Colonic mucosa (tissue), 4 donors: ENCODE results near the gene PRDM4. TPM values are rescaled to one million over a fixed set of nuclear protein-coding genes. Genes with fewer than 3 reads are reported as not detected.

Experiments
- DNase-seq: peaks from one replicate; pipeline ENCODE4 v3.0.0-alpha.2; 2020
- H3K27ac ChIP-seq: fragments of 200-600 bp; one replicate; pipeline ENCODE4 v1.8.0; 2021
- H3K27me3 ChIP-seq: fragments of 200-600 bp; one replicate; pipeline ENCODE4 v1.8.0; 2021
- H3K36me3 ChIP-seq: fragments of 200-600 bp; one replicate; pipeline ENCODE4 v1.8.0; 2021
- H3K4me1 ChIP-seq: fragments of 200-600 bp; one replicate; pipeline ENCODE4 v1.8.0; 2021; ENCODE audit warnings: mild to moderate bottlenecking
- H3K4me3 ChIP-seq: fragments of 200-600 bp; one replicate; pipeline ENCODE4 v1.8.0; 2021
- H3K9ac ChIP-seq, 2 donors: one replicate each; pipeline ENCODE4 v1.7.0; 2013; ENCODE audit warnings: control low read depth in 2 of 2, low read depth in 2 of 2, low read length in 2 of 2
- H3K9me3 ChIP-seq: fragments of 200-600 bp; one replicate; pipeline ENCODE4 v1.8.0; 2021
- intact Hi-C: fragments of 100-400 bp; cut with DNase I; formaldehyde crosslinking; loops from one replicate; pipeline ENCODE4 v1.14.1; 2022
- total RNA-seq, 2 donors: library from RNA; stranded (reverse); fragmentation: NEBNext Ultra II Directional in 1 of 2; extraction: Animal tissue kit (Norgen Biotek cat#: 25700) in 1 of 2; gene quantifications; one replicate each; pipeline ENCODE4 v1.2.1, GENCODE V29; 2021
- TF ChIP-seq, protein P1 (sequence below): fragments of 200-600 bp; IDR thresholded peaks from one replicate; pipeline ENCODE4 v1.8.0; 2022; ENCODE audit warnings: antibody characterized with exemption, mild to moderate bottlenecking
- donor health status: healthy.
- donor health status: DM: no; HTN: no; CAD: no.
- donor health status: DM: no; HTN: no; CAD: no.

PRDM4 gene
- total RNA-seq, 2 donors from 2014 or later, result 32.7 to 36.1 TPM

DNA sequence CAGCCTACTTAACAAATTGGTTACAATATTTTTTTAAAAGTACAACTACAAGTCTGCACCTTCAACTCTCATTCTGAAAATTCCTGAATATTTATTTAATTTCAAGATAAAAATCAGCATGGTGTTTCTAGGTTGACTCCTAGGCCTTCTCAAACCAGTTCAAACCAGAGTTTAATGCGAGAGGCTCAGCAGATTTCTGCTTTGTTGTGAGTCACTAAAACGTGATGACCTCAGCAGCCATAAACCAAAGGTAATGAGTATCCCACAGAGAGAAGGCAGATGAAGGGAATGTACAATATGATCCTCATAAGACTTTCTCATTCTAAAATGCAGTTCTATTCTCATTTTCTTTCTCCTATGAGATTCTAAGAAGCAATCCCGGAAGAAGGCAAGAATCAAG, 1.5 kb downstream of the PRDM4 start:
- peak; percentile 81 for DNase-seq
- H3K9ac ChIP-seq, result peak overlapping the region in 1 of 2 donors; percentile 95
- TF ChIP-seq, protein P1, sequence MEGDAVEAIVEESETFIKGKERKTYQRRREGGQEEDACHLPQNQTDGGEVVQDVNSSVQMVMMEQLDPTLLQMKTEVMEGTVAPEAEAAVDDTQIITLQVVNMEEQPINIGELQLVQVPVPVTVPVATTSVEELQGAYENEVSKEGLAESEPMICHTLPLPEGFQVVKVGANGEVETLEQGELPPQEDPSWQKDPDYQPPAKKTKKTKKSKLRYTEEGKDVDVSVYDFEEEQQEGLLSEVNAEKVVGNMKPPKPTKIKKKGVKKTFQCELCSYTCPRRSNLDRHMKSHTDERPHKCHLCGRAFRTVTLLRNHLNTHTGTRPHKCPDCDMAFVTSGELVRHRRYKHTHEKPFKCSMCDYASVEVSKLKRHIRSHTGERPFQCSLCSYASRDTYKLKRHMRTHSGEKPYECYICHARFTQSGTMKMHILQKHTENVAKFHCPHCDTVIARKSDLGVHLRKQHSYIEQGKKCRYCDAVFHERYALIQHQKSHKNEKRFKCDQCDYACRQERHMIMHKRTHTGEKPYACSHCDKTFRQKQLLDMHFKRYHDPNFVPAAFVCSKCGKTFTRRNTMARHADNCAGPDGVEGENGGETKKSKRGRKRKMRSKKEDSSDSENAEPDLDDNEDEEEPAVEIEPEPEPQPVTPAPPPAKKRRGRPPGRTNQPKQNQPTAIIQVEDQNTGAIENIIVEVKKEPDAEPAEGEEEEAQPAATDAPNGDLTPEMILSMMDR, result no peak
- peak overlapping the region; percentile 82 for H3K4me3 ChIP-seq
- no peaks in the 10 kb centered on the region for H3K9me3 ChIP-seq
- H3K36me3 ChIP-seq, result no peaks in the 10 kb centered on the region
- peak overlapping the region; percentile 72 for H3K27ac ChIP-seq
- no peaks in the 10 kb centered on the region for H3K27me3 ChIP-seq
- H3K4me1 ChIP-seq, result no peaks in the 10 kb centered on the region
- intact Hi-C loops, result loop anchor here (5.0 kb wide), 1 partner anchor 72 kb away; the partner anchor contains the start of gene PWP1

DNA sequence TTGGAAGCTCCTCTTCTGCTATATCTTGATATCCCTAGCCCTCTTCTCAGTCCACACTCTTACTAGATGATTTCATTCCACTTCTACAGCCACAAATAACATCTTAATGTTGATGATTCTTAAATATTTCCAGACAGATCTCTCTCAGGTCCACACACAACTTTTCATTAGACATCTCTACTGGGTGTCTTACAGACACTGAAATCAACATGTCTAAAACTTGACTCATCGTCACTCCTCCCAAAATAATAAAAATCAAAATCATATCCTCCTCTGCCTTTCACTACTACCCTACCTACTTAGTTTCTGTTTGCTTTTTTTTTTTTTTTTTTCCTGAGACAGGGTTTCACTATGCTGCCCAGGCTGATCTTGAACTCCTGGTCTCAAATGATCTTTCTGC, 11.9 kb downstream of the PRDM4 start:
- Histone ChIP-seq H3K36me3 (peaks cover 13% of the 10 kb centered on the region), H3K9ac (no peak overlapping the region), H3K4me3 (no peak overlapping the region), H3K27ac (no peak overlapping the region), H3K9me3 (no peaks in the 10 kb centered on the region), H3K4me1 (no peaks in the 10 kb centered on the region), H3K27me3 (no peaks in the 10 kb centered on the region)
- TF ChIP-seq, protein P1, result no peak
- intact Hi-C loops, result no loop called here
- no peak for DNase-seq

DNA sequence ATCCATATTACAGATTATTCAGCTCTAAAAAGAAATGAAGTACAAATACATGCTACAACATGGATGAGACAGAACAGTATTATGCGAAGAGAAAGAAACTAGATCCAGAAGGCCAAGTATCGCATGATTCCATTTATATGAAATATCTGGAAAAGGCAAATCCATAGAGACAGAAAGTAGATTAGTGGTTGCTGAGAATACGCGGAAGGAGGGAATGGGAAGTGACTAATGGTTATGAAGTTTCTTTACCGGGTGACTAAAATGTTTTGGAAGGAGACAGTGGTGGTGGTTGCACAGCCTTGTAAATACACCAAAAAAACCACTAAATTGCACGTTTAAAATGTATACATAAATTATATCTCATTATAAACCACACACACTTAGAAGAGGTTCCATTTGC, 12.5 kb downstream of the PRDM4 start:
- Histone ChIP-seq H3K4me1 (no peaks in the 10 kb centered on the region), H3K4me3 (no peak overlapping the region), H3K27me3 (no peaks in the 10 kb centered on the region), H3K27ac (no peak overlapping the region), H3K9ac (no peak overlapping the region), H3K36me3 (peaks cover 15% of the 10 kb centered on the region), H3K9me3 (no peaks in the 10 kb centered on the region)
- no peak for DNase-seq
- intact Hi-C loops, result no loop called here
- TF ChIP-seq, protein P1, result no peak

GRCh38 chr12:107736914-107737313, 24.0 kb downstream of the PRDM4 start:
- intact Hi-C loops, result loop anchor here (5.0 kb wide), 1 partner anchor 35 kb away; no protein-coding TSS in a partner anchor
- TF ChIP-seq, protein P1, result no peak
- no peak for DNase-seq
- Histone ChIP-seq H3K36me3 (peaks cover 49% of the 10 kb centered on the region), H3K27me3 (no peaks in the 10 kb centered on the region), H3K9ac (no peak overlapping the region), H3K4me3 (no peak overlapping the region), H3K9me3 (no peaks in the 10 kb centered on the region), H3K27ac (no peak overlapping the region), H3K4me1 (no peaks in the 10 kb centered on the region)

DNA sequence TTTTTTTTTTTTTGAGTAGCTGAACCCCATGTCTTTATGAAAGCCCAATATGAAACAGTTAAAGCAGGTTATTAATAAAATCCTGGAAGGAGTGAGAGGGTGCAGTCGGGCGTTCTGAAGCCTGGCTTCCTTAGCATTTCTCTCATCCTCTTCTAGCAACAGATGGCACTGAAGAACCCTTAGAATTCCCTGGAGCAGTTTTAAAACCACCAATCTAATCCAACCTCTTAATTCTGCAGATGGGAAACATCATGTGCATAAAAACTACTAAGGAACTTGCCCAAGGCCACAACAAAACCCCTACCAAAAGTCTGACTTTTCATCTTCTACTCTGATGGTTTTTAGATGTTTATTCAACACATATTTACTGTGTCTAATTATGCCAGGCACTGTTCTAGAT, 25.2 kb downstream of the PRDM4 start:
- peaks cover 45% of the 10 kb centered on the region for H3K36me3 ChIP-seq
- no peaks in the 10 kb centered on the region for H3K9me3 ChIP-seq
- no peak overlapping the region for H3K9ac ChIP-seq
- H3K4me1 ChIP-seq, result no peaks in the 10 kb centered on the region
- no peaks in the 10 kb centered on the region for H3K27me3 ChIP-seq
- intact Hi-C loops, result loop anchor here (5.0 kb wide), 1 partner anchor 33 kb away; no protein-coding TSS in a partner anchor
- DNase-seq, result no peak
- TF ChIP-seq, protein P1, result no peak
- H3K27ac ChIP-seq, result no peak overlapping the region
- H3K4me3 ChIP-seq, result no peak overlapping the region
